Measurements from ENCODE around the gene PARP12.

PARP12 gene

GRCh38 chr7:140035400-140036223 lies 27.1 kb downstream of the PARP12 start:
- no peak for DNase-seq (ENCODE audit: low read depth)

GRCh38 chr7:140034421-140034820 lies 28.3 kb downstream of the PARP12 start:
- no peak for DNase-seq (ENCODE audit: low read depth)

GRCh38 chr7:140033779-140034363 lies 28.9 kb downstream of the PARP12 start:
- no peak for DNase-seq (ENCODE audit: low read depth)

GRCh38 chr7:140033036-140033435 lies 29.7 kb downstream of the PARP12 start:
- DNase-seq (ENCODE audit: low read depth): no peak

GRCh38 chr7:140031364-140031763 lies 31.4 kb downstream of the PARP12 start:
- DNase-seq (ENCODE audit: low read depth): no peak

- no peak for DNase-seq (ENCODE audit: low read depth)
Measured at GRCh38 chr7:140029072-140029471, 33.7 kb downstream of the PARP12 start.

GRCh38 chr7:140028311-140028710 lies 34.4 kb downstream of the PARP12 start:
- DNase-seq (ENCODE audit: low read depth): no peak

- DNase-seq (ENCODE audit: low read depth): no peak
Measured at GRCh38 chr7:140027858-140028257, 34.9 kb downstream of the PARP12 start.

- no peak for DNase-seq (ENCODE audit: low read depth)
Measured at GRCh38 chr7:140026935-140027334, 35.8 kb downstream of the PARP12 start.

- DNase-seq (ENCODE audit: low read depth): no peak
Measured at GRCh38 chr7:140025814-140026433, 36.8 kb downstream of the PARP12 start.

- no peak for DNase-seq (ENCODE audit: low read depth)
Measured at GRCh38 chr7:140025241-140025640, 37.5 kb downstream of the PARP12 start.

GRCh38 chr7:140024585-140024984 lies 38.2 kb downstream of the PARP12 start:
- DNase-seq (ENCODE audit: low read depth): no peak

GRCh38 chr7:140023728-140024127 lies 39.0 kb downstream of the PARP12 start:
- no peak for DNase-seq (ENCODE audit: low read depth)

GRCh38 chr7:140022582-140023211 lies 40.1 kb downstream of the PARP12 start:
- no peak for DNase-seq (ENCODE audit: low read depth)

GRCh38 chr7:140021603-140022002 lies 41.1 kb downstream of the PARP12 start:
- no peak for DNase-seq (ENCODE audit: low read depth)

- no peak for DNase-seq (ENCODE audit: low read depth)
Measured at GRCh38 chr7:140019606-140020005, 43.1 kb downstream of the PARP12 start.

- DNase-seq (ENCODE audit: low read depth): no peak
Measured at GRCh38 chr7:140019172-140019571, 43.6 kb downstream of the PARP12 start.

- no peak for DNase-seq (ENCODE audit: low read depth)
Measured at GRCh38 chr7:140018125-140019043, 44.4 kb downstream of the PARP12 start.

- no peak for DNase-seq (ENCODE audit: low read depth)
Measured at GRCh38 chr7:140017543-140017942, 45.2 kb downstream of the PARP12 start.

- DNase-seq (ENCODE audit: low read depth): no peak
Measured at GRCh38 chr7:140017034-140017433, 45.7 kb downstream of the PARP12 start.

GRCh38 chr7:140016540-140016939 lies 46.2 kb downstream of the PARP12 start:
- no peak for DNase-seq (ENCODE audit: low read depth)
